Gastroesophageal sphincter (tissue), 4 donors: Measurements from ENCODE around the gene SLC6A19. TPM values are rescaled to one million over a fixed set of nuclear protein-coding genes. Genes with fewer than 3 reads are reported as not detected.

Source experiments
- ATAC-seq: fragments of 150-250 bp; one replicate; pipeline ENCODE4 v1.9.1; 2016; ENCODE audit warnings: mild to moderate bottlenecking, moderate library complexity
- H3K27ac ChIP-seq, 4 donors: fragments of 200-600 bp; sonication (generic) in 3 of 4; 1 replicate in 3 of 4; 2 replicates in 1 of 4; pipeline ENCODE4 v1.5.1; 2016 to 2019
- H3K27me3 ChIP-seq: fragments of 200-600 bp; sonication (generic); one replicate; pipeline ENCODE4 v1.5.1; 2019
- H3K36me3 ChIP-seq, 2 donors: fragments of 200-600 bp; sonication (generic); one replicate each; pipeline ENCODE4 v1.5.1; 2019; ENCODE audit warnings: control low read depth in 1 of 2
- H3K4me1 ChIP-seq, 3 donors: fragments of 200-600 bp; sonication (generic); 1 replicate in 2 of 3; 2 replicates in 1 of 3; pipeline ENCODE4 v1.5.1; 2016 to 2019; ENCODE audit warnings: control low read depth in 2 of 3
- H3K4me3 ChIP-seq, 2 donors: fragments of 200-600 bp; sonication (generic); one replicate each; pipeline ENCODE4 v1.5.1; 2019; ENCODE audit warnings: mild to moderate bottlenecking in 1 of 2, moderate library complexity in 1 of 2
- H3K9me3 ChIP-seq, 3 donors: fragments of 200-600 bp; sonication (generic); one replicate each; pipeline ENCODE4 v1.5.1; 2017 to 2019; ENCODE audit warnings: control low read depth in 2 of 3
- EP300 ChIP-seq: sonication (generic); formaldehyde crosslinking; IDR thresholded peaks from one replicate; pipeline ENCODE4 v1.6.1; 2017; ENCODE audit warnings: antibody characterized with exemption, mild to moderate bottlenecking
- POLR2A ChIP-seq, 2 donors: fragments of 450-650 bp; IDR thresholded peaks; one replicate each; pipeline ENCODE4 v1.6.1; 2017; ENCODE audit warnings: antibody characterized with exemption in 2 of 2, mild to moderate bottlenecking in 2 of 2, moderate library complexity in 1 of 2
- POLR2AphosphoS5 ChIP-seq: sonication (generic); formaldehyde crosslinking; IDR thresholded peaks from one replicate; pipeline ENCODE4 v1.6.1; 2017; ENCODE audit warnings: antibody characterized with exemption
- WGBS, 2 donors: methylation state at CpG; one replicate each; pipeline ENCODE4 v1.1.5; 2018; ENCODE audit warnings: low coverage in 1 of 2; 5-methylcytosine and 5-hydroxymethylcytosine counted together
- total RNA-seq, 4 donors: library from RNA; depleted of rRNA; stranded (reverse); fragments of >200 nt; gene quantifications; one replicate each; pipeline ENCODE4 v1.1.0, GENCODE V29; 2016
- TF ChIP-seq, protein P1 (sequence below), 4 experiments: fragments of 200-600 bp in 2 of 4; fragments of 450-650 bp in 2 of 4; sonication (generic) in 1 of 4; IDR thresholded peaks; one replicate each; pipeline ENCODE4 v1.5.1; 2017 to 2019; ENCODE audit warnings: antibody characterized with exemption in 4 of 4, mild to moderate bottlenecking in 2 of 4, moderate library complexity in 2 of 4

SLC6A19 gene
- total RNA-seq, 4 donors from 2014 or later, result not detected

DNA sequence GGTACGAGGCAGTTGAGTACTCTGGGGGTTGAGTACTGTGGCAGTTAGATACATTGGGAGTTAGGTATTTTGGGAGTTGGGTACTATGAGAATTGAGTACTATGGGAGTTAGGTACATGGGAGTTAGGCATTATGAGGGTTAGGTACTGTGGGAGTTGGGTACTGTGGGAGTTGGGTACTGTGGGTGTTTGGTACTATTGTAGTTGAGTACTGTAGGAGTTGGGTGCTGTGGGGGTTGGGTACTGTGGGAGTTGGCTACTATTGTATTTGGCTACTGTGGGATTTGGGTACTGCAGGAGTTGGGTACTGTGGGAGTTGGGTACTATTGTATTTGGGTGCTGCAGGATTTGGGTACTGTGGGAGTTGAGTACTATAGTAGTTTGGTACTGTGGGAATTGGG is 4.8 kb upstream of the SLC6A19 start:
- Histone ChIP-seq H3K4me3 (no peak overlapping the region), H3K9me3 (no peaks in the 10 kb centered on the region), H3K27me3 (peaks cover 75% of the 10 kb centered on the region), H3K4me1 (no peaks in the 10 kb centered on the region), H3K27ac (no peak overlapping the region), H3K36me3 (no peaks in the 10 kb centered on the region)
- WGBS, 2 donors, result 50 to 100% methylated on average over 1 of the region's 1 CpG
- ATAC-seq, result no peak
- TF ChIP-seq, protein P1, sequence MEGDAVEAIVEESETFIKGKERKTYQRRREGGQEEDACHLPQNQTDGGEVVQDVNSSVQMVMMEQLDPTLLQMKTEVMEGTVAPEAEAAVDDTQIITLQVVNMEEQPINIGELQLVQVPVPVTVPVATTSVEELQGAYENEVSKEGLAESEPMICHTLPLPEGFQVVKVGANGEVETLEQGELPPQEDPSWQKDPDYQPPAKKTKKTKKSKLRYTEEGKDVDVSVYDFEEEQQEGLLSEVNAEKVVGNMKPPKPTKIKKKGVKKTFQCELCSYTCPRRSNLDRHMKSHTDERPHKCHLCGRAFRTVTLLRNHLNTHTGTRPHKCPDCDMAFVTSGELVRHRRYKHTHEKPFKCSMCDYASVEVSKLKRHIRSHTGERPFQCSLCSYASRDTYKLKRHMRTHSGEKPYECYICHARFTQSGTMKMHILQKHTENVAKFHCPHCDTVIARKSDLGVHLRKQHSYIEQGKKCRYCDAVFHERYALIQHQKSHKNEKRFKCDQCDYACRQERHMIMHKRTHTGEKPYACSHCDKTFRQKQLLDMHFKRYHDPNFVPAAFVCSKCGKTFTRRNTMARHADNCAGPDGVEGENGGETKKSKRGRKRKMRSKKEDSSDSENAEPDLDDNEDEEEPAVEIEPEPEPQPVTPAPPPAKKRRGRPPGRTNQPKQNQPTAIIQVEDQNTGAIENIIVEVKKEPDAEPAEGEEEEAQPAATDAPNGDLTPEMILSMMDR (IDR thresholded peaks at IDR 0.05), result no peak
- TF ChIP-seq POLR2AphosphoS5, result no peak
- TF ChIP-seq EP300, result no peak
- TF ChIP-seq POLR2A (IDR thresholded peaks at IDR 0.05), result no peak

GRCh38 chr5:1197876-1198666 is 3.3 kb upstream of the SLC6A19 start:
- H3K36me3 ChIP-seq, result no peaks in the 10 kb centered on the region
- H3K27ac ChIP-seq, result no peak overlapping the region
- H3K9me3 ChIP-seq, result no peaks in the 10 kb centered on the region
- H3K4me3 ChIP-seq, result no peak overlapping the region
- WGBS, 2 donors, result 76 to 100% methylated on average over 1 to 6 of the region's 7 CpGs
- no peak for ATAC-seq
- H3K4me1 ChIP-seq, result no peaks in the 10 kb centered on the region
- H3K27me3 ChIP-seq, result peaks cover 84% of the 10 kb centered on the region
- TF ChIP-seq, protein P1 (IDR thresholded peaks at IDR 0.05), result no peak
- TF ChIP-seq POLR2A (IDR thresholded peaks at IDR 0.05), result no peak
- no peak for TF ChIP-seq POLR2AphosphoS5
- TF ChIP-seq EP300, result no peak

DNA sequence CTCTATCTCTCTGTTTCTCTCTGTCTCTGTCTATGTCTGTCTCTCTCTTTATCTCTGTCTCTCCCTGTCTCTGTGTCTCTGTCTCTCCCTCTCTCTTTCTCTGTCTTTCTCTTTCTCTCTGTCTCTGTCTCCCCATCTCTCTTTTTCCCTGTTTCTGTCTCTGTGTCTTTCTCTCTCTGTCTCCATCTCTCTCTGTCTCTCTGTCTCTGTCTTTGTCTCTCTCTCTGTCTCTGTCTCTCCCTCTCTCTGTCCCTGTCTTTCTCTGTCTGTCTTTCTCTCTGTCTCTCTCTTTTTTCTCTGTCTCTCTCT is 2.1 kb upstream of the SLC6A19 start:
- Histone ChIP-seq H3K27ac (no peak overlapping the region), H3K27me3 (peaks cover 85% of the 10 kb centered on the region), H3K4me3 (no peak overlapping the region), H3K9me3 (no peaks in the 10 kb centered on the region), H3K36me3 (no peaks in the 10 kb centered on the region), H3K4me1 (no peaks in the 10 kb centered on the region)
- no peak for ATAC-seq
- no peak for TF ChIP-seq POLR2AphosphoS5
- TF ChIP-seq, protein P1 (IDR thresholded peaks at IDR 0.05), result no peak
- TF ChIP-seq POLR2A (IDR thresholded peaks at IDR 0.05), result no peak
- TF ChIP-seq EP300, result no peak

DNA sequence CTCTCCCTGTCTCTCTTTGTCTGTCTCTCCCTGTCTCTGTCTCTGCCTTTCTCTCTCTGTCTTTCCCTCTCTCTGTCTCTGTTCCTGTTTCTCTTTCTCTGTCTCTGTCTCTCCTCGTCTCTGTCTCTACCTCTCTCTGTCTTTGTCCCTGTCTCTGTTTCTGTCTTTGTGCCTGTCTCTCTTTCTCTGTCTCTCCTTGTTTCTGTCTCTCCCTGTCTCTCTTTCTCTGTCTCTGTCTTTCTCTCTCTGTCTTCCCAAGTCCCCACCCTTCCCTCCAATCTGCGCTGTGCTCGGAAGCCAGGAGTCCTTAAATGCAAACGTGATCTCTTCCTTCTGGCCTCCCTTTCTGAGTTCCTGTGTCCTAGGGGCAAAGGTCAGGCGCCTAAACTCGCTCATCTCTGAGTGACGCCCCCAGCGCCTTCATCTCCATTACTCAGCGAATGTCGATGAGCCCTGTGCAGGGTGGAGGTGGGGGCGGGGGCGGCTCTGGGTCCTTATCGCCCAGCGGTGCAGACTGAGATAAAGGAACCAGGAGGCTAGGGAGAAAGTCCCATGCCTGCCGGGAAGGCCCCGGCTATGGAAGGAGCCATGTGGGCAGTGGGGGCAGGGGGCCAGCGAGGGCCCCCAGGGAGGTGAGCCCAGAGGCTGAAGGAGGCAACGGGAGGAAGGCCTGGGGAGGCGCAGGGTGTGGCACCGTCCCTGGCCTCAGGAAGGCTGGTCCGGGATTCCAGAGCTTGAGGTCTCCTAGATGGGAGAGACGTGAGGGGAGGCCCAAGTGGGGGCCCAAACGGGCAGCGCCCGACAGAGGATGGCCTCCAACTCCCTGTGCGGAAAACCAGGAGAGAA is 1.5 kb upstream of the SLC6A19 start:
- no peaks in the 10 kb centered on the region for H3K4me1 ChIP-seq
- no peaks in the 10 kb centered on the region for H3K9me3 ChIP-seq
- H3K27ac ChIP-seq, result no peak overlapping the region
- 28 to 71% methylated on average over 6 to 8 of the region's 26 CpGs for WGBS, 2 donors
- peaks cover 86% of the 10 kb centered on the region for H3K27me3 ChIP-seq
- H3K4me3 ChIP-seq, result no peak overlapping the region
- ATAC-seq, result no peak
- H3K36me3 ChIP-seq, result no peaks in the 10 kb centered on the region
- TF ChIP-seq POLR2A (IDR thresholded peaks at IDR 0.05), result no peak
- no peak for TF ChIP-seq EP300
- TF ChIP-seq, protein P1 (IDR thresholded peaks at IDR 0.05), result no peak
- TF ChIP-seq POLR2AphosphoS5, result no peak
